Retinal pigment epithelial cell (primary cell): ENCODE data around the gene PGC.

ENCODE experiments used
- DNase-seq: peaks from one replicate; pipeline ENCODE4 v3.0.0-alpha.2; 2010; ENCODE audit warnings: low read depth
- H3K4me3 ChIP-seq: 2 replicates; pipeline ENCODE4 v1.5.1; 2011; ENCODE audit warnings: mild to moderate bottlenecking, low read length, control low read depth, moderate library complexity
- TF ChIP-seq, protein P1 (sequence below): conservative IDR thresholded peaks from 2 replicates; pipeline ENCODE4 v1.5.1; 2011; ENCODE audit warnings: low read depth, low read length, control low read depth, inconsistent platforms

PGC gene

DNA sequence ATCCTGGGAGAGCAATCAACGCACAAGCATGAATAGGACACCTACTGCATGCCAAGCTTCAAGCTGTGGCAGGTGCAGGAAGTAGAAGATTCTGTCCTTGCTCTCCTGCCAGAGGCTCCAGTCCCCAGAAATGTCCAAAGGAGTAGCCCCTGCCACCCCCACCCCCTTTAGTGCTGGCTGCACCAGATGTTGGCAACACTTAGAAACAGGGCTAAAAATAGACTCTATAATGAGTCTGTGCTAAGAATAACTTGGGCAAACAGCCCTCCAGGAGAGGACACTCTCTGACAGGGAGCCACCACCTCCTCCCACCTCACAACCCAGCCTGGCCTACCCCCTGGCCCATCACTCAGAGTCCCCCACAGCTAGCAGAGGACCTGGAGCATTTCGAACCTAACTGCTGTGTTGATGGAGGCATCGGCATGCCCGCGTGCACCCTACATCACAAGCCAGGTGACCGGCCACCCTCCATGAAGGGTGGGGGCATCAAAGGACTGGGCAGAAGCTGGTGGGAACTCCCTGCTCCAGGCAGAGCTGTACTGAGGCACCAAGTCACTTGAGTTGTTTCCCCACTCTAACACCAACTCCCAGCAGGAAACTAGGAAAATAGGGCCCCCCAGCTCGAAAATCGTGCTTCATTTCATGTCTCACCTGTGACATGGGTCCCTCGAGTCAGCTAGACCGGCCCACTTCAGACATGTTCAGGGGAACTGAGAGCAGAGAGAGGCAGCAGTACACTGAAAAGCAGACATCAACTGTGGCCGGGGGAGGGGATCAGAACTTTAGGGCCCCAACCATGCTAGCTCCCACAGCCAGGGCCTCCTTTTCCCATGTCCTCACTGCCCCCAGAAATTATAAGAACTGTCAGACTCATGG is 30.4 kb downstream of the PGC start:
- no peak overlapping the region for H3K4me3 ChIP-seq
- DNase-seq = no peak
- TF ChIP-seq, protein P1, sequence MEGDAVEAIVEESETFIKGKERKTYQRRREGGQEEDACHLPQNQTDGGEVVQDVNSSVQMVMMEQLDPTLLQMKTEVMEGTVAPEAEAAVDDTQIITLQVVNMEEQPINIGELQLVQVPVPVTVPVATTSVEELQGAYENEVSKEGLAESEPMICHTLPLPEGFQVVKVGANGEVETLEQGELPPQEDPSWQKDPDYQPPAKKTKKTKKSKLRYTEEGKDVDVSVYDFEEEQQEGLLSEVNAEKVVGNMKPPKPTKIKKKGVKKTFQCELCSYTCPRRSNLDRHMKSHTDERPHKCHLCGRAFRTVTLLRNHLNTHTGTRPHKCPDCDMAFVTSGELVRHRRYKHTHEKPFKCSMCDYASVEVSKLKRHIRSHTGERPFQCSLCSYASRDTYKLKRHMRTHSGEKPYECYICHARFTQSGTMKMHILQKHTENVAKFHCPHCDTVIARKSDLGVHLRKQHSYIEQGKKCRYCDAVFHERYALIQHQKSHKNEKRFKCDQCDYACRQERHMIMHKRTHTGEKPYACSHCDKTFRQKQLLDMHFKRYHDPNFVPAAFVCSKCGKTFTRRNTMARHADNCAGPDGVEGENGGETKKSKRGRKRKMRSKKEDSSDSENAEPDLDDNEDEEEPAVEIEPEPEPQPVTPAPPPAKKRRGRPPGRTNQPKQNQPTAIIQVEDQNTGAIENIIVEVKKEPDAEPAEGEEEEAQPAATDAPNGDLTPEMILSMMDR = no peak

DNA sequence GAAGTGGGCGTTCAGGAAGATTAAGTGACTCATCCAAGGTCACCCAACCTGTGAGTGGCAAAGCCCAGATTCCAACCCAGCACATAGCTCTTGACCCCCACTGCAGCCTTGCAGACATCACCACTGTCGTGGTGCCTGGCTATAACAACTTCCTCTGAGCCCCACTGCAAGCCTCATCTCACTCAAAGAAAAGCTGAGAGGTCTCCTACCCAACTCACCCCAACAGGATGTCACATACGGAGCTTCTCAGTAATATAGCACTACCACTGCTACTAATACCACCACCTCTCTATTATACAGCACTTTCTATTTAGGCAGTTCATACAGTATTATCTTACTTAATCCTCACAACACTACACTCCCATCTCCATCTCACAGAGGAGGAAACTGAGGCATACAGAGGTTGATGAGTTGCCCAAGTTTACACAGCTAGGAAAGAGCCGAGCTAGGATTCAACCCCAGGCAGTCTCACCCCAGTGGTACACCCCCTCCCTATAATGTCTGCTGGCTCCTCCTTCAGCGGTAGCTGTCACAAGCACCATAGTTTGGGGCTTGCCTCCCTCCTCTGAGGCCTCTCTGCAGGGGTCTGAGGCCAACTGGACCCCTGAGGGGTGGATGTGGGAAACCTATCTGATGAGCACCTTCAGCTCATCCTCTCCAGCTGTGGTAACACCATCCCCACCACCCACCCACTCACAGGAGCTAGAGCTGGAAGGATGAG is 31.2 kb downstream of the PGC start:
- DNase-seq = no peak
- TF ChIP-seq, protein P1 = no peak
- H3K4me3 ChIP-seq = no peak overlapping the region

DNA sequence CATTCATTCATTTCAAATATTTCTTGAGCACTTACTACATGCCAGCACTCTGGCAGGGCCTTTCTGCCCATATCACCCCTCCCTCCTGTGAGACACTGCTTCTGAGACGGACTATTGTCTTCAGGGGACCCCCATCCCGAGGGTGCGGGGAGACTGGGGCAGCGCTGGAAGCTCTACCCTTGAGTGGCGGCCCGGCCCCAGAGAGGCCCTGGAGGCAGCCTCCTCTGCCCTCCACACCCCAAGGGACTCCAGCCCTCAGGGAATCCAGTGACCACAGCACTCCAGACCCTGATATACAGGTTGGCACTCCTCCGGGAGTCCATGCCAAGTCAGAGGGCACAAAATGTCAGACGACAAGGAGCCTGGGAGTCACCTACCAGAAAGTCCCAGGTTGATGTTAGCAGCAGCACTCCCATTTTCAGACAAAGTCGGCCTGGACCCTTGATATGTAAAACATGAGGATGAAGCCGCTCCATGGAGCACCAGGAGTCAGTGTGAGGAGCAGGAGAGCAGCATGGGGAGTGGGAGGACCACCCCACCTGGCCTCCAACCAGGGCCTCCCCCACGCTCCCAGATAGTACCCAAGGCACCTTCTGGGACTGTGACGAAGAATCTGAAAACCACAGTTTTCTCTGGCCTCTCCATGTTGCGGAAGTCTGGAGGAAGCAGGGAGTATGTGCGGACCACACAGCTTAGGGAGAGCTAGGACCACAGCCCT is 32.5 kb downstream of the PGC start:
- TF ChIP-seq, protein P1 = no peak
- no peak for DNase-seq
- no peak overlapping the region for H3K4me3 ChIP-seq

DNA sequence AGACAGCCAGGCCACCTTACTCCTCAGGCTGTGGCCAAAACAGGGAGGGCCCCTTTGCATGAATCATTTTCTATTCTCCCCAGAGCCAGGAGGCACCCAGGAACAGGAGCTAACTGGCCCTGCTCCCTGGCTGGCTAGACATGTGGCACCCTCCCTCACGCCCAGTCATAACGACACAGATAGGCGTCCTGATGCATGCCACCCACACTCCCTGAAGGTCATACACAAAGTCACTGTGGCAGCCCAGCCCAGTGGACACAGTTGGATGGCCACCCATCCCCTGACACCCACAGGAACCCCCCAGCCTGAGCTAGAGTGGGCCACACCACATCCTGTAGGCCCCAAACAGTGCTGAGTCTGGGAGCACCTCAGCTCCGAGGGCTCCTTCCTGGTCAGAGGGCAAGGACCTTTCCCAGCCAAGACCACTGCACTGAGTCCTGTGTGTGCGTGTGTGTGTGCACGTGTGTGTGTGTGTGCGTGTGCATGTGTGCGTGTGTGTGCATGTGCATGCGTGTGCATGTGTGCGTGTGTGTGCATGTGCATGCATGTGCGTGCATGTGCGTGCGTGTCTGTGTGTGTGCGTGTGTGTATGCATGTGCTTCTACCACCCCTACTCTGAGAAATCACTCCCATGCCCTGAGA is 33.4 kb downstream of the PGC start:
- no peak for DNase-seq
- no peak overlapping the region for H3K4me3 ChIP-seq

DNA sequence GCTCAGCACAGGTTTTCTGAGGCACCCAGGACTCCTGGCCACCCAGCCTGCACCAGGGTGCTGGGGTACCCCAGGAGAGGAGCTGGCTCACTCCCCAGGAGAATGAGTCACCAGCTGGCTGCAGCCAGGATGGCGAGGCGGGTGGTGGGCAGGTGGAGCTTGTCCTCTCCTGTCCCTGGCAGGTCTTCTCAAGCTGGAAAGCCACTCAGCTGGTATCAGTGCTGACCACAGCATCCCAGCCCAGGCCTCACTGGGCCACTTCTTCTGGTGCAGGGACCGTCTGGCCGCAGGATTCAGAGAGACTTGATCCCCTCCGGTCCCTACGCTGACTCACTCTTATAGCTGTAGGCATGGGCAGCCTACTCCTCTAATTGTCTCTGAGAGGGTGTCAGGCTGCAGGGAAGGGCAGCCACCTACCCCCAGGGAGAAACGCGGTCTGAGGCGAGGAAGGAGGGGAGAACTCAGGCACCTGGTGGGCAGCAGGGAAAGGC is 34.0 kb downstream of the PGC start:
- TF ChIP-seq, protein P1 = no peak
- no peak for DNase-seq
- H3K4me3 ChIP-seq = no peak overlapping the region

More for the DNA sequence above, 33.4 kb downstream of the PGC start:
- TF ChIP-seq, protein P1 = no peak

DNA sequence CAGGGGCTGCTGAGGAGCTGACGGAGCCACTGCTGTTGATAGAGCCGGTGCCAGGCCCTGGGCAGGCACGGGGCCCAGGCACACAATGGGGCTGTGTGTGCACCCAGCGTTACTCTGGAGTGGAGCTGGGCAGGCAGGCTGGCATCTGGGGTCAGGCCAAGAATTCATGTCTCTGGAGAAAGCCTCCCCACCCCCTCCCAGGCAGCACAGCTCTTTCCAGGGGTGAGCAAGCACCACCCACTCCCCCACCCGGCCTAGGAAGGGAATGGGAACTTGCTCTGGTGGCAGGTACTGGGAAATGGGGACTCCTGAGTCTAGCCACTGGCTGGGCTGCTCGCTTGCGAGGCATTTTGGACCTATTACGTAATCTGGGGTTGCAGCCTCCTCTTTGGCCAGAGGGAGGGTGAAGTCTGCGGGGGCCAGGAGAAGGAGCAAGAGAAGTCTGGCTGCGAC is 34.5 kb downstream of the PGC start:
- DNase-seq = no peak
- no peak overlapping the region for H3K4me3 ChIP-seq
- TF ChIP-seq, protein P1 = peak; percentile 20
